Vagina (tissue), 2 donors: ENCODE measurements around the gene HDAC11. TPM values are rescaled to one million over a fixed set of nuclear protein-coding genes. Genes with fewer than 3 reads are reported as not detected.
A peak's percentile ranks its signal among the peaks of the same experiment; 100 is the strongest.

ENCODE experiments used
- DNase-seq, 2 donors: peaks; one replicate each; pipeline ENCODE4 v3.0.0-alpha.2; 2017; ENCODE audit errors: extremely low spot score in 2 of 2
- H3K27ac ChIP-seq: fragments of 200-600 bp; sonication (generic); one replicate; pipeline ENCODE4 v1.5.1; 2019
- H3K27me3 ChIP-seq: fragments of 200-600 bp; sonication (generic); one replicate; pipeline ENCODE4 v1.5.1; 2019
- H3K36me3 ChIP-seq, 2 donors: fragments of 200-600 bp; sonication (generic); one replicate each; pipeline ENCODE4 v1.5.1; 2017 to 2019
- H3K4me1 ChIP-seq: fragments of 200-600 bp; sonication (generic); one replicate; pipeline ENCODE4 v1.5.1; 2019
- H3K4me3 ChIP-seq, 2 donors: fragments of 200-600 bp; sonication (generic); 1 replicate in 1 of 2; 2 replicates in 1 of 2; pipeline ENCODE4 v1.5.1; 2016 to 2019
- H3K9me3 ChIP-seq: fragments of 200-600 bp; sonication (generic); one replicate; pipeline ENCODE4 v1.5.1; 2019
- POLR2A ChIP-seq, 2 donors: fragments of 450-650 bp; IDR thresholded peaks; one replicate each; pipeline ENCODE4 v1.6.1; 2017; ENCODE audit warnings: antibody characterized with exemption in 2 of 2, mild to moderate bottlenecking in 2 of 2, moderate library complexity in 2 of 2
- POLR2AphosphoS5 ChIP-seq, 2 donors: sonication (generic); formaldehyde crosslinking; IDR thresholded peaks; one replicate each; pipeline ENCODE4 v1.9.0; 2017; ENCODE audit warnings: antibody characterized with exemption in 2 of 2, mild to moderate bottlenecking in 2 of 2, low read depth in 1 of 2; ENCODE audit not compliant: insufficient read depth in 1 of 2
- intact Hi-C: fragments of 100-400 bp; cut with DNase I; formaldehyde crosslinking; loops from one replicate; pipeline ENCODE4 v1.15.1; 2023
- total RNA-seq: library from RNA; depleted of rRNA; stranded (reverse); fragments of >200 nt; gene quantifications from one replicate; pipeline ENCODE4 v1.2.3, GENCODE V29; 2016
- TF ChIP-seq, protein P1 (sequence below), 3 experiments: fragments of 450-650 bp in 2 of 3; fragments of 200-600 bp in 1 of 3; sonication (generic) in 1 of 3; IDR thresholded peaks; one replicate each; pipeline ENCODE4 v1.5.1; 2017 to 2019; ENCODE audit warnings: antibody characterized with exemption in 3 of 3, mild to moderate bottlenecking in 2 of 3, moderate library complexity in 2 of 3

The HDAC11 gene
- total RNA-seq, 1 donor from 2014 or later, result 12.0 TPM

DNA sequence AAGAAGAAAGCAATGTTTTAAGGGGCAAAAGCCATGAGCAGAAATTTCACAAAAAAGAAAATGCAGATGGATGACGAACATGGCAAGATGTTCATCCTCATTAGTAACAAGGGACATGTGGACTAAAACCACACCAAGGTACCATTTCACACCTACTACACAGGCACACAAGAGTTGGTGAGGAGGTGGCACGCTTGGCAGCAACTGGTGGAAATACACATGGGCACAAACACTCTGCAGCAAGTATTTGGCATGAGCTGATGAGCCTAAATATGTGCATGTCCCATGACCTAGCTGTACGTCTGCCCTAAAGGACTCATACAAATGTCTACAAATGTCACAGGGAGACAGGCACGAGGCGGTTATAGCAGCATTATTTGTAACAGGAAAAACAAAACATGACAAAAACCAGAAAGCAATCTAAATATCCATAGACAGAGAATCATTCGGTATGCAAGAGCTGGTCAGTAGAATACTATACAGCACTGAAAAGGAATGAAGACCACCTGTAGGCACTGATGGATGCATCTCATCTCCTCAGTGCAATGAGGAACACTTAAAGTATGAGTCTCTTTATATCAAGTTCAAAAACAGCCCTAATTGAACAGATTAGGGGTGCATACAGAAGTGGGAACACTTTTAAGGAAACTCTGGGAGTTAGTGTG is 57.3 kb downstream of the HDAC11 start:
- peak overlapping the region; percentile 85 for H3K27ac ChIP-seq
- no peaks in the 10 kb centered on the region for H3K9me3 ChIP-seq
- TF ChIP-seq, protein P1, sequence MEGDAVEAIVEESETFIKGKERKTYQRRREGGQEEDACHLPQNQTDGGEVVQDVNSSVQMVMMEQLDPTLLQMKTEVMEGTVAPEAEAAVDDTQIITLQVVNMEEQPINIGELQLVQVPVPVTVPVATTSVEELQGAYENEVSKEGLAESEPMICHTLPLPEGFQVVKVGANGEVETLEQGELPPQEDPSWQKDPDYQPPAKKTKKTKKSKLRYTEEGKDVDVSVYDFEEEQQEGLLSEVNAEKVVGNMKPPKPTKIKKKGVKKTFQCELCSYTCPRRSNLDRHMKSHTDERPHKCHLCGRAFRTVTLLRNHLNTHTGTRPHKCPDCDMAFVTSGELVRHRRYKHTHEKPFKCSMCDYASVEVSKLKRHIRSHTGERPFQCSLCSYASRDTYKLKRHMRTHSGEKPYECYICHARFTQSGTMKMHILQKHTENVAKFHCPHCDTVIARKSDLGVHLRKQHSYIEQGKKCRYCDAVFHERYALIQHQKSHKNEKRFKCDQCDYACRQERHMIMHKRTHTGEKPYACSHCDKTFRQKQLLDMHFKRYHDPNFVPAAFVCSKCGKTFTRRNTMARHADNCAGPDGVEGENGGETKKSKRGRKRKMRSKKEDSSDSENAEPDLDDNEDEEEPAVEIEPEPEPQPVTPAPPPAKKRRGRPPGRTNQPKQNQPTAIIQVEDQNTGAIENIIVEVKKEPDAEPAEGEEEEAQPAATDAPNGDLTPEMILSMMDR (IDR thresholded peaks at IDR 0.05), result no peak
- TF ChIP-seq POLR2AphosphoS5 (IDR thresholded peaks at IDR 0.05; ENCODE audit: insufficient read depth in 1 of 2, low read depth in 1 of 2) (no peak), POLR2A (IDR thresholded peaks at IDR 0.05) (no peak)
- intact Hi-C loops, result no loop called here
- no peaks in the 10 kb centered on the region for H3K27me3 ChIP-seq
- peaks cover 73% of the 10 kb centered on the region for H3K4me1 ChIP-seq
- no peak overlapping the region for H3K4me3 ChIP-seq
- H3K36me3 ChIP-seq, result no peaks in the 10 kb centered on the region
- no peak for DNase-seq

DNA sequence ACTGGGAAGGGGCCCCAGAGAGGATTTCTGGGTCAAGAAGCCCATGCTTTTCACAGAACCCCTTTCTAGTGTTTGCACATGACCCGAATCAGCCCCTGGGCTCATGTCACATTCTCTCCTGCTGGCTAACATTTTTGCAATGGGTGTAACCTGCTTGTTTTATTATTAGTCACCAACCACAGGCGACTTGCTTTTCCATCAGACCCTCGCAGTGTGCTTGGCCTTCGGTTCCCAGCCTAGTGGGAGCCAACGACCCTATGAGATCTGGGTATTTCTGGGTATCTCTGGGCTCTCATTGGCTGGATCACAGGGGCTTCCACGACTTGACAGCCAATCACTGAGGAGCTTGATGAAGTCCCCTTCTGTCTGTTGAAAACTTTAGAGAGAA is 57.8 kb downstream of the HDAC11 start:
- Histone ChIP-seq H3K27ac (peak overlapping the region; percentile 85), H3K27me3 (no peaks in the 10 kb centered on the region), H3K9me3 (no peaks in the 10 kb centered on the region), H3K36me3 (no peaks in the 10 kb centered on the region), H3K4me3 (no peak overlapping the region), H3K4me1 (peaks cover 67% of the 10 kb centered on the region)
- no peak for DNase-seq
- TF ChIP-seq POLR2AphosphoS5 (IDR thresholded peaks at IDR 0.05; ENCODE audit: insufficient read depth in 1 of 2, low read depth in 1 of 2) (no peak), POLR2A (IDR thresholded peaks at IDR 0.05) (no peak)
- TF ChIP-seq, protein P1 (IDR thresholded peaks at IDR 0.05), result no peak
- intact Hi-C loops, result no loop called here

DNA sequence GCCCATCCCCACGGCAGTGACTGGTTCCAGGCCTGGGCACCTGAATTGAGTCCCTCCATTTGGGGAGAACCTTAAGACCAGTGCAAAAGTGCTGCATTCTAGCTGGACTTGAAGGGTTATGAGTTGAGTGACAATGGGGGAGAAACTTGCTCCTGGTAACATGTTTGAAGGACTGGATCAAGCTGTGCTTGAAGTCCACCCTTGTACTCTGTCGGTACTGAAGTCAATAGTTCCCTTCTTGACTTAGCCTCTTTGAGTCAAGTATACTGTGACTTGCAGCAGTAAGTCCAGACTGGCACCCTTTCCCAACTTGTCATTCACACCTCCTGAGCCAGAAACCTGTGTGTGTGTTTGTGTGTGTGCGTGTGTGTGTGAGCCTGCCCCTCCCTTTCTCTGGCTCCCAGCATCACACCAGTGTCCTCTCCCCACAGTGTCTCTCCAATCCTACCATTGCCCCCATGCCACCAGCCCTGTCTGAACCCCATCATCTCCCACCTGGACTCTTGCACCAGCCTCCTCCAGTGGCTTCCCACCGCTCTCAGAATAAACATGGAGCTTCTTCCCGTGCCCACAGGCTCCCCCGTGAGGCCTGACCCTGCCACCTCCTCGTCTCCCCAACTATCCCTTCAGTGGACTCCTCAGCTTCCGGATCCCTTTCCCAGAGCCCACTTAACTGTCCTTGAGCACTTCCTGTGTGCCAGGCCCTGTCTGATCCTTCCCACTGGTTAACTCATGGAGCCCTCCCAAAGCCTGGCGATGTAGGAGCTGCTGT is 58.6 kb downstream of the HDAC11 start:
- peak overlapping the region; percentile 85 for H3K27ac ChIP-seq
- H3K27me3 ChIP-seq, result no peaks in the 10 kb centered on the region
- no peaks in the 10 kb centered on the region for H3K9me3 ChIP-seq

DNA sequence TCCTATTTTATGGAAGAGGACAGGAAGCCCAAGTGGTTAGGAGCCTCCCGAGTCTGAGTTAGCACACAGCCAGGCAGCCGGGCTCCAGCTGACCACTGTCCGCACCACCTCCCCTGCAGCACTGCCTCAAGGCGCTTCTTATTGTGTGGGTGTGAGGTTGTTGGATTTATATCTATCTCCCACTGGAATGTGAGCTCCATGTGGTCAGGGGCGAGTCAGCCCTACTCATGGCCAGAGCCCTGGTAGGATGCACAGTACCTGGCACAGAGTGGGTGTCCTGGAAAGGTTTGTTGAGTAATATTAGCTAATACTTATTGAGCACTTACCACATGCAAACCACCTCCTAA is 59.2 kb downstream of the HDAC11 start:
- H3K9me3 ChIP-seq, result no peaks in the 10 kb centered on the region
- TF ChIP-seq, protein P1 (IDR thresholded peaks at IDR 0.05), result no peak
- TF ChIP-seq POLR2AphosphoS5 (IDR thresholded peaks at IDR 0.05; ENCODE audit: insufficient read depth in 1 of 2, low read depth in 1 of 2) (no peak), POLR2A (IDR thresholded peaks at IDR 0.05) (no peak)
- H3K27me3 ChIP-seq, result no peaks in the 10 kb centered on the region
- intact Hi-C loops, result no loop called here
- no peak for DNase-seq
- H3K27ac ChIP-seq, result peak overlapping the region; percentile 85
- H3K4me1 ChIP-seq, result peaks cover 62% of the 10 kb centered on the region
- H3K36me3 ChIP-seq, result no peaks in the 10 kb centered on the region
- no peak overlapping the region for H3K4me3 ChIP-seq

More for the DNA sequence above, 58.6 kb downstream of the HDAC11 start:
- no peak for DNase-seq
- TF ChIP-seq, protein P1 (IDR thresholded peaks at IDR 0.05), result no peak
- TF ChIP-seq POLR2AphosphoS5 (IDR thresholded peaks at IDR 0.05; ENCODE audit: insufficient read depth in 1 of 2, low read depth in 1 of 2) (no peak), POLR2A (IDR thresholded peaks at IDR 0.05) (no peak)
- H3K4me1 ChIP-seq, result peaks cover 62% of the 10 kb centered on the region
- H3K36me3 ChIP-seq, result no peaks in the 10 kb centered on the region
- intact Hi-C loops, result no loop called here
- no peak overlapping the region for H3K4me3 ChIP-seq

DNA sequence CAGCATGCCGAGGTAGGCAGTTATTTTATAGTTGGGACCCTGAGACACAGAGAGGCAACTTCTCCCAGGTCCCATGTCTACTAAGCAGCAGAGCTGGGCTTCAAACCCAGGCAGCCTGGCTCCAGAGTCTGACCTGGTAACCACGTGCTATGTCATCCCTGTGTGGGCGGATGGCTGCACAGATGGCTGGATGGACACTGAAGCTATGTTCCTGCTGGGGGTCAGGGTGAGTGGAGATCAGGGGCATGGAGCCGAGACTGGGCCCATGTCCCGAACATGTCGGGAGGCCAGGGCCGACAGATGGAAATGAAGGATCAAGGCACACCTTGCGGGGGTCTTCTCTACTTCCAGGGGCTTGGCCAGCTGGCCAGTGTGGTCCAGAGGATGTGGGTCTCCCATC is 59.6 kb downstream of the HDAC11 start:
- no peak for DNase-seq
- Histone ChIP-seq H3K4me1 (peaks cover 59% of the 10 kb centered on the region), H3K4me3 (no peak overlapping the region), H3K36me3 (no peaks in the 10 kb centered on the region), H3K9me3 (no peaks in the 10 kb centered on the region), H3K27ac (peak overlapping the region; percentile 85), H3K27me3 (no peaks in the 10 kb centered on the region)
- intact Hi-C loops, result no loop called here
- TF ChIP-seq POLR2AphosphoS5 (IDR thresholded peaks at IDR 0.05; ENCODE audit: insufficient read depth in 1 of 2, low read depth in 1 of 2) (no peak), POLR2A (IDR thresholded peaks at IDR 0.05) (no peak)
- TF ChIP-seq, protein P1 (IDR thresholded peaks at IDR 0.05), result no peak
